SH-SY5Y (cell line): Measurements from ENCODE around the gene OR2V2.

Experiments used
- GATA2 ChIP-seq: IDR thresholded peaks from 2 replicates; pipeline ENCODE4 v1.6.1; 2011; ENCODE audit warnings: mild to moderate bottlenecking, low read depth, low read length
- GATA3 ChIP-seq: IDR thresholded peaks from 2 replicates; pipeline ENCODE4 v1.6.1; 2011; ENCODE audit warnings: low read depth, mild to moderate bottlenecking, low read length, moderate library complexity

GRCh38 chr5:181119105-181119504 lies 28.3 kb upstream of the OR2V2 start:
- TF ChIP-seq GATA2 (no peak), GATA3 (no peak)
